ENCODE results near the gene TEK.

GRCh38 chr9:27094640-27095298 is 14.3 kb upstream of the TEK start:
- TF ChIP-seq CTCF (conservative IDR thresholded peaks at IDR 0.05; ENCODE audit: low read depth in 2 of 2), result no peak
- no peak for TF ChIP-seq REST (IDR thresholded peaks at IDR 0.05; ENCODE audit: unreplicated experiment)
- TF ChIP-seq ZNF331 (CRISPR knock-in tag; IDR thresholded peaks at IDR 0.05; ENCODE audit: low read depth), result no peak
- no peak for TF ChIP-seq POLR2AphosphoS5 (IDR thresholded peaks at IDR 0.05; ENCODE audit: low read depth)
- TF ChIP-seq EZH2 (IDR thresholded peaks at IDR 0.05; ENCODE audit: low read depth, unreplicated experiment), result no peak

Data from GM23338 (cell line).